Upper lobe of left lung (tissue), 6 donors: ENCODE results near the gene KRTAP20-2. TPM values are rescaled to one million over a fixed set of nuclear protein-coding genes. Genes with fewer than 3 reads are reported as not detected.

Experiments used
- ATAC-seq, 2 donors: fragments of 200-7000 bp; cut with Tn5 transposase; one replicate each; pipeline ENCODE4 v1.9.1; 2022; ENCODE audit warnings: mild to moderate bottlenecking in 2 of 2, moderate library complexity in 2 of 2; ENCODE audit not compliant: low FRiP score in 2 of 2
- DNase-seq, 2 donors: peaks; one replicate each; pipeline ENCODE4 v3.0.0-alpha.2; 2019 to 2020
- H3K27ac ChIP-seq, 4 donors: fragments of 200-600 bp; sonication (generic); one replicate each; pipeline ENCODE4 v1.5.1; 2016 to 2019
- H3K27me3 ChIP-seq, 4 donors: fragments of 200-600 bp; sonication (generic); one replicate each; pipeline ENCODE4 v1.5.1; 2017 to 2019
- H3K36me3 ChIP-seq, 4 donors: fragments of 200-600 bp; sonication (generic); one replicate each; pipeline ENCODE4 v1.5.1; 2016 to 2019
- H3K4me1 ChIP-seq, 4 donors: fragments of 200-600 bp; sonication (generic); one replicate each; pipeline ENCODE4 v1.5.1; 2018 to 2019
- H3K4me3 ChIP-seq, 4 donors: fragments of 200-600 bp; sonication (generic); one replicate each; pipeline ENCODE4 v1.5.1; 2017 to 2019; ENCODE audit warnings: mild to moderate bottlenecking in 2 of 4, moderate library complexity in 1 of 4
- H3K9me3 ChIP-seq, 4 donors: fragments of 200-600 bp; sonication (generic); one replicate each; pipeline ENCODE4 v1.5.1; 2018 to 2019
- EP300 ChIP-seq, 4 donors: sonication (generic); formaldehyde crosslinking; IDR thresholded peaks; one replicate each; pipeline ENCODE4 v1.5.1; 2017; ENCODE audit warnings: antibody characterized with exemption in 4 of 4, control low read depth in 2 of 4
- POLR2A ChIP-seq, 4 donors: fragments of 450-650 bp; IDR thresholded peaks; one replicate each; pipeline ENCODE4 v1.5.1; 2016 to 2017; ENCODE audit warnings: antibody characterized with exemption in 4 of 4, mild to moderate bottlenecking in 2 of 4
- POLR2AphosphoS5 ChIP-seq, 2 donors: sonication (generic); formaldehyde crosslinking; IDR thresholded peaks; one replicate each; pipeline ENCODE4 v1.5.1; 2017; ENCODE audit warnings: antibody characterized with exemption in 2 of 2
- WGBS, 2 donors: methylation state at CpG; one replicate each; pipeline ENCODE4 v1.1.5; 2017 to 2018; 5-methylcytosine and 5-hydroxymethylcytosine counted together
- total RNA-seq, 6 donors: library from RNA; depleted of rRNA in 4 of 6; stranded (reverse); fragments of >200 nt in 4 of 6; gene quantifications; one replicate each; pipeline versions ENCODE4 v1.1.0 to v1.2.1, GENCODE V29; 2016 to 2021
- TF ChIP-seq, protein P1 (sequence below), 6 experiments: fragments of 450-650 bp in 4 of 6; fragments of 200-600 bp in 2 of 6; sonication (generic) in 2 of 6; IDR thresholded peaks; one replicate each; pipeline ENCODE4 v1.5.1; 2016 to 2019; ENCODE audit warnings: antibody characterized with exemption in 6 of 6
- donor health status: DM: no; HTN: no; CAD: no; lungs with moderate emphysema.
- donor health status: DM: no; HTN: yes; CAD: no; lungs with severe emphysema.

Gene KRTAP20-2
- total RNA-seq, 6 donors from 2014 or later: not detected

- ATAC-seq (no peak), DNase-seq (no peak)
- Histone ChIP-seq H3K36me3 (no peaks in the 10 kb centered on the region), H3K9me3 (no peaks in the 10 kb centered on the region), H3K27ac (no peak overlapping the region), H3K27me3 (no peaks in the 10 kb centered on the region), H3K4me3 (no peak overlapping the region), H3K4me1 (no peaks in the 10 kb centered on the region)
- 74 to 88% methylated on average over 3 of the region's 3 CpGs for WGBS, 2 donors
- TF ChIP-seq, protein P1, sequence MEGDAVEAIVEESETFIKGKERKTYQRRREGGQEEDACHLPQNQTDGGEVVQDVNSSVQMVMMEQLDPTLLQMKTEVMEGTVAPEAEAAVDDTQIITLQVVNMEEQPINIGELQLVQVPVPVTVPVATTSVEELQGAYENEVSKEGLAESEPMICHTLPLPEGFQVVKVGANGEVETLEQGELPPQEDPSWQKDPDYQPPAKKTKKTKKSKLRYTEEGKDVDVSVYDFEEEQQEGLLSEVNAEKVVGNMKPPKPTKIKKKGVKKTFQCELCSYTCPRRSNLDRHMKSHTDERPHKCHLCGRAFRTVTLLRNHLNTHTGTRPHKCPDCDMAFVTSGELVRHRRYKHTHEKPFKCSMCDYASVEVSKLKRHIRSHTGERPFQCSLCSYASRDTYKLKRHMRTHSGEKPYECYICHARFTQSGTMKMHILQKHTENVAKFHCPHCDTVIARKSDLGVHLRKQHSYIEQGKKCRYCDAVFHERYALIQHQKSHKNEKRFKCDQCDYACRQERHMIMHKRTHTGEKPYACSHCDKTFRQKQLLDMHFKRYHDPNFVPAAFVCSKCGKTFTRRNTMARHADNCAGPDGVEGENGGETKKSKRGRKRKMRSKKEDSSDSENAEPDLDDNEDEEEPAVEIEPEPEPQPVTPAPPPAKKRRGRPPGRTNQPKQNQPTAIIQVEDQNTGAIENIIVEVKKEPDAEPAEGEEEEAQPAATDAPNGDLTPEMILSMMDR (IDR thresholded peaks at IDR 0.05): no peak
- TF ChIP-seq POLR2A (IDR thresholded peaks at IDR 0.05) (no peak), POLR2AphosphoS5 (IDR thresholded peaks at IDR 0.05) (no peak), EP300 (IDR thresholded peaks at IDR 0.05) (no peak)
These were observed 3.7 kb downstream of the KRTAP20-2 start for GRCh38 chr21:30638686-30639085.

GRCh38 chr21:30642564-30642963 is 7.6 kb downstream of the KRTAP20-2 start, which contains the start of gene KRTAP20-3:
TSS of gene KRTAP20-3 (plus strand) at chr21:30642864.
- TF ChIP-seq POLR2A (IDR thresholded peaks at IDR 0.05): no peak
- TF ChIP-seq EP300 (IDR thresholded peaks at IDR 0.05): no peak
- TF ChIP-seq, protein P1 (IDR thresholded peaks at IDR 0.05): no peak
- Histone ChIP-seq H3K27ac (no peak within 1 kb of the TSS), H3K36me3 (no peaks in the 10 kb centered on the region), H3K9me3 (no peaks in the 10 kb centered on the region), H3K27me3 (no peaks in the 10 kb centered on the region), H3K4me3 (no peak within 1 kb of the TSS), H3K4me1 (no peaks in the 10 kb centered on the region)
- ATAC-seq (no peak), DNase-seq (no peak)
- WGBS, 2 donors: 87 to 97% methylated on average over 2 of the region's 2 CpGs

DNA sequence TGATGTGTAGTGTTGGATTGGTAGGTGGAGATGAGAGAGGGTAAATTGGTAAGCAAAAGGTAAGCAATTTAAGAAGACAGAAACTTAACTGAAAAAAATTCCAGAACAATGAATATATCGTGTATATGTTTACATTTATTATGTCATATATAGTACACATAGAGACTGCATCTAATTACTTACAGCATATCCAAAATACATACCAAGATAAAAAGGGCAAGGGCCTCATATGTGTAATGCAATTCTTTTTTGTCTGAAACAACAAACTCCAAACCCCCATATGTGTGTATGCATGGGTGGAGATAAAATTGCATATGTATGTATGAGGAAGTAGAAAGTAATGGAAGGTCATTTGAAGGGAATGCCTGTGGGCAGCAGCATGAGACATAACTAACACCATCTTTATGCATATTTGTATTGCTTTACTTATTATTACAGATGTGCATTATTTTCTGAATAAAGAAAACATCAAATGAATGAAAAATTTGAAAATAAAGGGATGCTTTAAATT is 12.0 kb downstream of the KRTAP20-2 start:
- 50 to 57% methylated on average over 1 of the region's 1 CpG for whole genome bisulfite sequencing, 2 donors
- DNase-seq (no peak), ATAC-seq (no peak)
- Histone ChIP-seq H3K27ac (no peak overlapping the region), H3K4me3 (no peak overlapping the region), H3K9me3 (no peaks in the 10 kb centered on the region), H3K4me1 (no peaks in the 10 kb centered on the region), H3K27me3 (no peaks in the 10 kb centered on the region), H3K36me3 (no peaks in the 10 kb centered on the region)
- no peak for TF ChIP-seq EP300 (IDR thresholded peaks at IDR 0.05)
- no peak for TF ChIP-seq POLR2A (IDR thresholded peaks at IDR 0.05)
- TF ChIP-seq, protein P1 (IDR thresholded peaks at IDR 0.05): no peak
- TF ChIP-seq POLR2AphosphoS5 (IDR thresholded peaks at IDR 0.05): no peak

DNA sequence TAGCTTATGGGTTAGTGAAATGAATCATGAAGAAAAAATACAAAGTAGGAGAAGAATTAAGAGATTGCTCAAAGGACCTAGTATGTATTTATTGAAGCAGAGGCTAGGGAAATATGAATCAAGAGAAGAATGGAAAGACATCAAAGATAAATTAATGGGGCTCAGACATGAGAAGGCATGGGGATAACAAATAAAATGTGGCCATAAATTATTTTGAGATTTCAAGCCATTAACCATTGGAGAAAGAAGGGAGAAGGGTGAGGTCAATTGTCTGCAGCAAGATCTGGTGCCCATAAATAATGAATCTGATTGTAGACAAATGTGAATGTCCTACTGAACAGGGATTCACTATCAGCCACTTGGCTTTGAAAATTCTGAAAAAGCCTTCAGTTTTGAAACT is 17.9 kb downstream of the KRTAP20-2 start:
- ATAC-seq: no peak

More for the DNA sequence above, 17.9 kb downstream of the KRTAP20-2 start:
- H3K27ac ChIP-seq: no peak overlapping the region
- H3K4me1 ChIP-seq: no peaks in the 10 kb centered on the region
- no peaks in the 10 kb centered on the region for H3K9me3 ChIP-seq
- no peaks in the 10 kb centered on the region for H3K36me3 ChIP-seq
- no peaks in the 10 kb centered on the region for H3K27me3 ChIP-seq
- no peak for DNase-seq
- no peak for TF ChIP-seq POLR2AphosphoS5 (IDR thresholded peaks at IDR 0.05)
- no peak for TF ChIP-seq POLR2A (IDR thresholded peaks at IDR 0.05)
- no peak for TF ChIP-seq EP300 (IDR thresholded peaks at IDR 0.05)
- TF ChIP-seq, protein P1 (IDR thresholded peaks at IDR 0.05): no peak
- H3K4me3 ChIP-seq: no peak overlapping the region
